ENCODE measurements around the gene MAPKAPK5.
"Not testable (repeated sequence)": the region's sequence is repeated elsewhere in the genome, so short reads cannot be mapped to it uniquely, and the experiment has no call there.

MAPKAPK5 gene

GRCh38 chr12:111829635-111830034 lies 12.4 kb upstream of the MAPKAPK5 start:
- DNase-seq = not testable (repeated sequence)

- not testable (repeated sequence) for DNase-seq
Measured at GRCh38 chr12:111834740-111835386, 7.2 kb upstream of the MAPKAPK5 start.

- not testable (repeated sequence) for DNase-seq
Measured at GRCh38 chr12:111835531-111836181, 6.4 kb upstream of the MAPKAPK5 start.

GRCh38 chr12:111838353-111838752 lies 3.7 kb upstream of the MAPKAPK5 start:
- no peak for DNase-seq

GRCh38 chr12:111840807-111841206 lies 1.2 kb upstream of the MAPKAPK5 start:
- peak; percentile 25 for DNase-seq

- DNase-seq = peak; percentile 53
Measured at GRCh38 chr12:111841236-111841749, 735 bp upstream of the MAPKAPK5 start.

GRCh38 chr12:111842556-111843396 lies 748 bp downstream of the MAPKAPK5 start:
- DNase-seq = peak; percentile 45

GRCh38 chr12:111846016-111846415 lies 4.0 kb downstream of the MAPKAPK5 start:
- DNase-seq = no peak

- no peak for DNase-seq
Measured at GRCh38 chr12:111850526-111850925, 8.5 kb downstream of the MAPKAPK5 start.

GRCh38 chr12:111858186-111858585 lies 16.2 kb downstream of the MAPKAPK5 start:
- DNase-seq = no peak

GRCh38 chr12:111858778-111859177 lies 16.8 kb downstream of the MAPKAPK5 start:
- DNase-seq = no peak

GRCh38 chr12:111864913-111865312 lies 22.9 kb downstream of the MAPKAPK5 start:
- DNase-seq = no peak

- DNase-seq = no peak
Measured at GRCh38 chr12:111867531-111867930, 25.5 kb downstream of the MAPKAPK5 start.

- DNase-seq = no peak
Measured at GRCh38 chr12:111868676-111869588, 26.9 kb downstream of the MAPKAPK5 start.

- DNase-seq = no peak
Measured at GRCh38 chr12:111869671-111870070, 27.6 kb downstream of the MAPKAPK5 start.

- DNase-seq = no peak
Measured at GRCh38 chr12:111870216-111870615, 28.2 kb downstream of the MAPKAPK5 start.

- no peak for DNase-seq
Measured at GRCh38 chr12:111870706-111871105, 28.7 kb downstream of the MAPKAPK5 start.

GRCh38 chr12:111873113-111873512 lies 31.1 kb downstream of the MAPKAPK5 start:
- no peak for DNase-seq

- DNase-seq = no peak
Measured at GRCh38 chr12:111881716-111882115, 39.7 kb downstream of the MAPKAPK5 start.

GRCh38 chr12:111886662-111887545 lies 44.9 kb downstream of the MAPKAPK5 start:
- no peak for DNase-seq
